GM10266 (cell line): ENCODE results near the gene C1orf167.

Experiments used
- DNase-seq: peaks from one replicate; pipeline ENCODE4 v3.0.0; 2012; ENCODE audit errors: extremely low spot score
- CTCF ChIP-seq: IDR thresholded peaks from 2 replicates; pipeline ENCODE4 v1.5.1; 2012; ENCODE audit warnings: mild to moderate bottlenecking, low read depth; ENCODE audit not compliant: control insufficient read depth, insufficient read depth; ENCODE audit errors: missing control alignments

C1orf167 gene

GRCh38 chr1:11790101-11790879 is 28.3 kb downstream of the C1orf167 start:
- no peak for DNase-seq
- TF ChIP-seq CTCF: no peak

- no peak for TF ChIP-seq CTCF
These were observed 29.1 kb downstream of the C1orf167 start for GRCh38 chr1:11790880-11791715.

GRCh38 chr1:11792106-11792505 is 30.1 kb downstream of the C1orf167 start:
- TF ChIP-seq CTCF: no peak
- no peak for DNase-seq

More at GRCh38 chr1:11790880-11791715, 29.1 kb downstream of the C1orf167 start:
- DNase-seq: no peak

GRCh38 chr1:11793819-11794218 is 31.8 kb downstream of the C1orf167 start:
- TF ChIP-seq CTCF: no peak
- DNase-seq: no peak

- DNase-seq: no peak
- TF ChIP-seq CTCF: no peak
These were observed 32.6 kb downstream of the C1orf167 start for GRCh38 chr1:11794446-11795237.

- DNase-seq: no peak
- TF ChIP-seq CTCF: no peak
These were observed 33.4 kb downstream of the C1orf167 start for GRCh38 chr1:11795238-11795890.
